GM23338 (cell line): ENCODE results near the gene ACOT8. TPM values are rescaled to one million over a fixed set of nuclear protein-coding genes. Genes with fewer than 3 reads are reported as not detected.
A peak's percentile ranks its signal among the peaks of the same experiment; 100 is the strongest.

Experiments used
- ATAC-seq: fragments of 200-7000 bp; cut with Tn5 transposase; 3 replicates; pipeline ENCODE4 v1.9.1; 2020
- DNase-seq: peaks from one replicate; pipeline ENCODE4 v3.0.0-alpha.2; 2015; ENCODE audit warnings: low spot score
- H2AFZ ChIP-seq: fragments of 200-600 bp; sonication (generic); 2 replicates; pipeline ENCODE4 v1.8.0; 2016; ENCODE audit warnings: antibody characterized with exemption, mild to moderate bottlenecking, moderate library complexity
- H3F3A ChIP-seq: fragments of 200-600 bp; sonication (generic); replicated peaks from 2 replicates; pipeline ENCODE4 v1.8.0; 2017; ENCODE audit warnings: antibody characterized with exemption, mixed run types, low read depth
- H3K27ac ChIP-seq: fragments of 200-600 bp; sonication (generic); 2 replicates; pipeline ENCODE4 v1.6.1; 2016; ENCODE audit warnings: low read depth
- H3K27me3 ChIP-seq: fragments of 200-600 bp; sonication (generic); 2 replicates; pipeline ENCODE4 v1.8.0; 2016; ENCODE audit warnings: mild to moderate bottlenecking, mixed run types, moderate library complexity; ENCODE audit not compliant: insufficient read depth
- H3K36me3 ChIP-seq: fragments of 200-600 bp; sonication (generic); 2 replicates; pipeline ENCODE4 v1.8.0; 2016; ENCODE audit warnings: mild to moderate bottlenecking; ENCODE audit not compliant: insufficient read depth
- H3K4me1 ChIP-seq: fragments of 200-600 bp; sonication (generic); 2 replicates; pipeline ENCODE4 v1.8.0; 2016; ENCODE audit warnings: mild to moderate bottlenecking, moderate library complexity; ENCODE audit not compliant: insufficient read depth
- H3K4me2 ChIP-seq: fragments of 200-600 bp; sonication (generic); 2 replicates; pipeline ENCODE4 v1.7.1; 2017; ENCODE audit warnings: mixed run types
- H3K4me3 ChIP-seq: fragments of 200-600 bp; sonication (generic); 2 replicates; pipeline ENCODE4 v1.6.1; 2016; ENCODE audit warnings: mixed run types
- H3K79me2 ChIP-seq: fragments of 200-600 bp; sonication (generic); replicated peaks from 2 replicates; pipeline ENCODE4 v1.8.0; 2017; ENCODE audit warnings: mild to moderate bottlenecking; ENCODE audit not compliant: insufficient read depth
- H3K9me2 ChIP-seq: fragments of 200-600 bp; sonication (generic); 2 replicates; pipeline ENCODE4 v1.8.0; 2017; ENCODE audit not compliant: insufficient read depth
- H4K20me1 ChIP-seq: fragments of 200-600 bp; sonication (generic); replicated peaks from 2 replicates; pipeline ENCODE4 v1.8.0; 2017; ENCODE audit warnings: mild to moderate bottlenecking; ENCODE audit not compliant: insufficient read depth
- H3K27ac Mint-ChIP-seq: 2 replicates; pipeline ENCODE4 v1.8.0; 2020; ENCODE audit warnings: inconsistent platforms, mild to moderate bottlenecking, moderate library complexity, mixed read lengths
- H3K27me3 Mint-ChIP-seq: 3 replicates; pipeline ENCODE4 v1.8.0; 2022; ENCODE audit warnings: low read depth, mild to moderate bottlenecking, moderate library complexity, mixed read lengths, inconsistent platforms; ENCODE audit not compliant: insufficient read depth, poor library complexity
- H3K36me3 Mint-ChIP-seq: 3 replicates; pipeline ENCODE4 v1.8.0; 2021; ENCODE audit warnings: low read depth, mild to moderate bottlenecking, inconsistent platforms, moderate library complexity, mixed read lengths
- H3K4me1 Mint-ChIP-seq: 3 replicates; pipeline ENCODE4 v1.8.0; 2020; ENCODE audit warnings: mild to moderate bottlenecking, inconsistent platforms, mixed read lengths
- H3K4me3 Mint-ChIP-seq: 3 replicates; pipeline ENCODE4 v1.8.0; 2021; ENCODE audit warnings: moderate library complexity, mild to moderate bottlenecking, inconsistent platforms, mixed read lengths
- H3K9me3 Mint-ChIP-seq: 3 replicates; pipeline ENCODE4 v1.8.0; 2020; ENCODE audit warnings: moderate library complexity, mild to moderate bottlenecking, inconsistent platforms, mixed read lengths
- CREB1 ChIP-seq: fragments of 250-450 bp; sonication (Bioruptor Pico); IDR thresholded peaks from 2 replicates; pipeline ENCODE4 v1.5.0; 2020; ENCODE audit warnings: low read depth, mild to moderate bottlenecking, moderate library complexity
- EZH2 ChIP-seq: fragments of 200-600 bp; sonication (generic); IDR thresholded peaks from one replicate; pipeline ENCODE4 v1.8.0; 2017; ENCODE audit warnings: antibody characterized with exemption, mild to moderate bottlenecking, low read depth; ENCODE audit not compliant: unreplicated experiment
- EZH2phosphoT487 ChIP-seq: fragments of 200-600 bp; sonication (generic); IDR thresholded peaks from one replicate; pipeline ENCODE4 v1.8.1; 2018; ENCODE audit warnings: antibody characterized with exemption; ENCODE audit not compliant: unreplicated experiment
- JUNB ChIP-seq: IDR thresholded peaks from one replicate; pipeline ENCODE4 v1.6.1; 2016; ENCODE audit warnings: antibody characterized with exemption; ENCODE audit not compliant: unreplicated experiment
- NANOG ChIP-seq: IDR thresholded peaks from 2 replicates; pipeline ENCODE4 v1.6.1; 2016; ENCODE audit warnings: antibody characterized with exemption, borderline replicate concordance
- POLR2AphosphoS5 ChIP-seq: IDR thresholded peaks from 2 replicates; pipeline ENCODE4 v1.6.1; 2016; ENCODE audit warnings: antibody characterized with exemption, low read depth
- STAT1 ChIP-seq: IDR thresholded peaks from one replicate; pipeline ENCODE4 v1.6.1; 2016; ENCODE audit warnings: antibody characterized with exemption; ENCODE audit not compliant: unreplicated experiment
- ZNF114 ChIP-seq: fragments of 250-450 bp; sonication (Bioruptor Pico); IDR thresholded peaks from 2 replicates; pipeline ENCODE4 v1.5.0; 2020; ENCODE audit warnings: mild to moderate bottlenecking, moderate library complexity
- ZNF331 ChIP-seq: fragments of 250-450 bp; sonication (Bioruptor Pico); IDR thresholded peaks from 2 replicates; pipeline ENCODE4 v1.5.0; 2020; ENCODE audit warnings: low read depth, mild to moderate bottlenecking, moderate library complexity
- polyA plus RNA-seq: library from polyadenylated mRNA; unstranded; fragments of >200 nt; fragmentation: Nextera tagmentation; extraction: Ambion mirVana; gene quantifications from 2 replicates; pipeline ENCODE4 v1.2.1, GENCODE V29; 2016
- total RNA-seq: library from RNA; depleted of rRNA; stranded (reverse); fragments of >200 nt; shearing (Covaris generic); gene quantifications from 2 replicates; pipeline ENCODE4 v1.2.3, GENCODE V29; 2014
- TF ChIP-seq, protein P1 (sequence below): IDR thresholded peaks from 2 replicates; pipeline ENCODE4 v1.6.1; 2016; ENCODE audit warnings: antibody characterized with exemption
- TF ChIP-seq, protein P2 (sequence below): IDR thresholded peaks from one replicate; pipeline ENCODE4 v1.6.1; 2018; ENCODE audit warnings: antibody characterized with exemption; ENCODE audit not compliant: unreplicated experiment
- TF ChIP-seq, protein P3 (sequence below): fragments of 250-450 bp; sonication (Bioruptor Pico); IDR thresholded peaks from 2 replicates; pipeline ENCODE4 v1.5.0; 2020; ENCODE audit warnings: mild to moderate bottlenecking, moderate library complexity
- TF ChIP-seq, protein P4 (sequence below), 2 experiments: fragments of 200-600 bp in 1 of 2; sonication (generic) in 1 of 2; conservative IDR thresholded peaks; 2 replicates each; pipeline versions ENCODE4 v1.5.1 to v1.6.1; 2016 to 2017; ENCODE audit warnings: antibody characterized with exemption in 2 of 2, low read depth in 2 of 2, mild to moderate bottlenecking in 2 of 2, moderate library complexity in 1 of 2

Gene ACOT8
- total and polyA plus RNA-seq, 2 experiments from 2014 or later = 42.0 to 75.2 TPM

- Histone ChIP-seq H3K79me2 (peaks cover 19% of the 10 kb centered on the region), H2AFZ (no peak overlapping the region), H3K36me3 (peaks cover 26% of the 10 kb centered on the region), H3K27me3 (peaks cover 3% of the 10 kb centered on the region), H3K9me2 (no peaks in the 10 kb centered on the region), H4K20me1 (peaks cover 12% of the 10 kb centered on the region), H3F3A (peaks cover 42% of the 10 kb centered on the region), H3K4me3 (no peak overlapping the region), H3K27ac (peak overlapping the region; percentile 90), H3K4me1 (peaks cover 19% of the 10 kb centered on the region), H3K4me2 (no peak overlapping the region)
- peak overlapping the region; percentile 19; the same call in 1 of the 2 replicates for H3K27ac Mint-ChIP-seq
- TF ChIP-seq JUNB (no peak), ZNF331 (no peak), CREB1 (CRISPR knock-in tag) (no peak), POLR2AphosphoS5 (no peak), STAT1 (no peak), EZH2 (no peak), ZNF114 (no peak), NANOG (no peak), EZH2phosphoT487 (no peak)
- TF ChIP-seq, protein P1, sequence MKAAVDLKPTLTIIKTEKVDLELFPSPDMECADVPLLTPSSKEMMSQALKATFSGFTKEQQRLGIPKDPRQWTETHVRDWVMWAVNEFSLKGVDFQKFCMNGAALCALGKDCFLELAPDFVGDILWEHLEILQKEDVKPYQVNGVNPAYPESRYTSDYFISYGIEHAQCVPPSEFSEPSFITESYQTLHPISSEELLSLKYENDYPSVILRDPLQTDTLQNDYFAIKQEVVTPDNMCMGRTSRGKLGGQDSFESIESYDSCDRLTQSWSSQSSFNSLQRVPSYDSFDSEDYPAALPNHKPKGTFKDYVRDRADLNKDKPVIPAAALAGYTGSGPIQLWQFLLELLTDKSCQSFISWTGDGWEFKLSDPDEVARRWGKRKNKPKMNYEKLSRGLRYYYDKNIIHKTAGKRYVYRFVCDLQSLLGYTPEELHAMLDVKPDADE = no peak
- TF ChIP-seq, protein P2, sequence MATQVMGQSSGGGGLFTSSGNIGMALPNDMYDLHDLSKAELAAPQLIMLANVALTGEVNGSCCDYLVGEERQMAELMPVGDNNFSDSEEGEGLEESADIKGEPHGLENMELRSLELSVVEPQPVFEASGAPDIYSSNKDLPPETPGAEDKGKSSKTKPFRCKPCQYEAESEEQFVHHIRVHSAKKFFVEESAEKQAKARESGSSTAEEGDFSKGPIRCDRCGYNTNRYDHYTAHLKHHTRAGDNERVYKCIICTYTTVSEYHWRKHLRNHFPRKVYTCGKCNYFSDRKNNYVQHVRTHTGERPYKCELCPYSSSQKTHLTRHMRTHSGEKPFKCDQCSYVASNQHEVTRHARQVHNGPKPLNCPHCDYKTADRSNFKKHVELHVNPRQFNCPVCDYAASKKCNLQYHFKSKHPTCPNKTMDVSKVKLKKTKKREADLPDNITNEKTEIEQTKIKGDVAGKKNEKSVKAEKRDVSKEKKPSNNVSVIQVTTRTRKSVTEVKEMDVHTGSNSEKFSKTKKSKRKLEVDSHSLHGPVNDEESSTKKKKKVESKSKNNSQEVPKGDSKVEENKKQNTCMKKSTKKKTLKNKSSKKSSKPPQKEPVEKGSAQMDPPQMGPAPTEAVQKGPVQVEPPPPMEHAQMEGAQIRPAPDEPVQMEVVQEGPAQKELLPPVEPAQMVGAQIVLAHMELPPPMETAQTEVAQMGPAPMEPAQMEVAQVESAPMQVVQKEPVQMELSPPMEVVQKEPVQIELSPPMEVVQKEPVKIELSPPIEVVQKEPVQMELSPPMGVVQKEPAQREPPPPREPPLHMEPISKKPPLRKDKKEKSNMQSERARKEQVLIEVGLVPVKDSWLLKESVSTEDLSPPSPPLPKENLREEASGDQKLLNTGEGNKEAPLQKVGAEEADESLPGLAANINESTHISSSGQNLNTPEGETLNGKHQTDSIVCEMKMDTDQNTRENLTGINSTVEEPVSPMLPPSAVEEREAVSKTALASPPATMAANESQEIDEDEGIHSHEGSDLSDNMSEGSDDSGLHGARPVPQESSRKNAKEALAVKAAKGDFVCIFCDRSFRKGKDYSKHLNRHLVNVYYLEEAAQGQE = no peak
- TF ChIP-seq, protein P3, sequence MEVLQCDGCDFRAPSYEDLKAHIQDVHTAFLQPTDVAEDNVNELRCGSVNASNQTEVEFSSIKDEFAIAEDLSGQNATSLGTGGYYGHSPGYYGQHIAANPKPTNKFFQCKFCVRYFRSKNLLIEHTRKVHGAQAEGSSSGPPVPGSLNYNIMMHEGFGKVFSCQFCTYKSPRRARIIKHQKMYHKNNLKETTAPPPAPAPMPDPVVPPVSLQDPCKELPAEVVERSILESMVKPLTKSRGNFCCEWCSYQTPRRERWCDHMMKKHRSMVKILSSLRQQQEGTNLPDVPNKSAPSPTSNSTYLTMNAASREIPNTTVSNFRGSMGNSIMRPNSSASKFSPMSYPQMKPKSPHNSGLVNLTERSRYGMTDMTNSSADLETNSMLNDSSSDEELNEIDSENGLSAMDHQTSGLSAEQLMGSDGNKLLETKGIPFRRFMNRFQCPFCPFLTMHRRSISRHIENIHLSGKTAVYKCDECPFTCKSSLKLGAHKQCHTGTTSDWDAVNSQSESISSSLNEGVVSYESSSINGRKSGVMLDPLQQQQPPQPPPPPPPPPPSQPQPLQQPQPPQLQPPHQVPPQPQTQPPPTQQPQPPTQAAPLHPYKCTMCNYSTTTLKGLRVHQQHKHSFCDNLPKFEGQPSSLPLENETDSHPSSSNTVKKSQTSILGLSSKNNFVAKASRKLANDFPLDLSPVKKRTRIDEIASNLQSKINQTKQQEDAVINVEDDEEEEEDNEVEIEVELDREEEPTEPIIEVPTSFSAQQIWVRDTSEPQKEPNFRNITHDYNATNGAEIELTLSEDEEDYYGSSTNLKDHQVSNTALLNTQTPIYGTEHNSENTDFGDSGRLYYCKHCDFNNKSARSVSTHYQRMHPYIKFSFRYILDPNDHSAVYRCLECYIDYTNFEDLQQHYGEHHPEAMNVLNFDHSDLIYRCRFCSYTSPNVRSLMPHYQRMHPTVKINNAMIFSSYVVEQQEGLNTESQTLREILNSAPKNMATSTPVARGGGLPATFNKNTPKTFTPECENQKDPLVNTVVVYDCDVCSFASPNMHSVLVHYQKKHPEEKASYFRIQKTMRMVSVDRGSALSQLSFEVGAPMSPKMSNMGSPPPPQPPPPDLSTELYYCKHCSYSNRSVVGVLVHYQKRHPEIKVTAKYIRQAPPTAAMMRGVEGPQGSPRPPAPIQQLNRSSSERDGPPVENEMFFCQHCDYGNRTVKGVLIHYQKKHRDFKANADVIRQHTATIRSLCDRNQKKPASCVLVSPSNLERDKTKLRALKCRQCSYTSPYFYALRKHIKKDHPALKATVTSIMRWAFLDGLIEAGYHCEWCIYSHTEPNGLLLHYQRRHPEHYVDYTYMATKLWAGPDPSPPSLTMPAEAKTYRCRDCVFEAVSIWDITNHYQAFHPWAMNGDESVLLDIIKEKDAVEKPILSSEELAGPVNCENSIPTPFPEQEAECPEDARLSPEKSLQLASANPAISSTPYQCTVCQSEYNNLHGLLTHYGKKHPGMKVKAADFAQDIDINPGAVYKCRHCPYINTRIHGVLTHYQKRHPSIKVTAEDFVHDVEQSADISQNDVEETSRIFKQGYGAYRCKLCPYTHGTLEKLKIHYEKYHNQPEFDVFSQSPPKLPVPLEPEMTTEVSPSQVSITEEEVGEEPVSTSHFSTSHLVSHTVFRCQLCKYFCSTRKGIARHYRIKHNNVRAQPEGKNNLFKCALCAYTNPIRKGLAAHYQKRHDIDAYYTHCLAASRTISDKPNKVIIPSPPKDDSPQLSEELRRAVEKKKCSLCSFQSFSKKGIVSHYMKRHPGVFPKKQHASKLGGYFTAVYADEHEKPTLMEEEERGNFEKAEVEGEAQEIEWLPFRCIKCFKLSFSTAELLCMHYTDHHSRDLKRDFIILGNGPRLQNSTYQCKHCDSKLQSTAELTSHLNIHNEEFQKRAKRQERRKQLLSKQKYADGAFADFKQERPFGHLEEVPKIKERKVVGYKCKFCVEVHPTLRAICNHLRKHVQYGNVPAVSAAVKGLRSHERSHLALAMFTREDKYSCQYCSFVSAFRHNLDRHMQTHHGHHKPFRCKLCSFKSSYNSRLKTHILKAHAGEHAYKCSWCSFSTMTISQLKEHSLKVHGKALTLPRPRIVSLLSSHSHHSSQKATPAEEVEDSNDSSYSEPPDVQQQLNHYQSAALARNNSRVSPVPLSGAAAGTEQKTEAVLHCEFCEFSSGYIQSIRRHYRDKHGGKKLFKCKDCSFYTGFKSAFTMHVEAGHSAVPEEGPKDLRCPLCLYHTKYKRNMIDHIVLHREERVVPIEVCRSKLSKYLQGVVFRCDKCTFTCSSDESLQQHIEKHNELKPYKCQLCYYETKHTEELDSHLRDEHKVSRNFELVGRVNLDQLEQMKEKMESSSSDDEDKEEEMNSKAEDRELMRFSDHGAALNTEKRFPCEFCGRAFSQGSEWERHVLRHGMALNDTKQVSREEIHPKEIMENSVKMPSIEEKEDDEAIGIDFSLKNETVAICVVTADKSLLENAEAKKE (CRISPR knock-in tag) = no peak
- TF ChIP-seq, protein P4, sequence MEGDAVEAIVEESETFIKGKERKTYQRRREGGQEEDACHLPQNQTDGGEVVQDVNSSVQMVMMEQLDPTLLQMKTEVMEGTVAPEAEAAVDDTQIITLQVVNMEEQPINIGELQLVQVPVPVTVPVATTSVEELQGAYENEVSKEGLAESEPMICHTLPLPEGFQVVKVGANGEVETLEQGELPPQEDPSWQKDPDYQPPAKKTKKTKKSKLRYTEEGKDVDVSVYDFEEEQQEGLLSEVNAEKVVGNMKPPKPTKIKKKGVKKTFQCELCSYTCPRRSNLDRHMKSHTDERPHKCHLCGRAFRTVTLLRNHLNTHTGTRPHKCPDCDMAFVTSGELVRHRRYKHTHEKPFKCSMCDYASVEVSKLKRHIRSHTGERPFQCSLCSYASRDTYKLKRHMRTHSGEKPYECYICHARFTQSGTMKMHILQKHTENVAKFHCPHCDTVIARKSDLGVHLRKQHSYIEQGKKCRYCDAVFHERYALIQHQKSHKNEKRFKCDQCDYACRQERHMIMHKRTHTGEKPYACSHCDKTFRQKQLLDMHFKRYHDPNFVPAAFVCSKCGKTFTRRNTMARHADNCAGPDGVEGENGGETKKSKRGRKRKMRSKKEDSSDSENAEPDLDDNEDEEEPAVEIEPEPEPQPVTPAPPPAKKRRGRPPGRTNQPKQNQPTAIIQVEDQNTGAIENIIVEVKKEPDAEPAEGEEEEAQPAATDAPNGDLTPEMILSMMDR (conservative IDR thresholded peaks at IDR 0.05; ENCODE audit: low read depth in 2 of 2) = no peak
- H3K27me3 Mint-ChIP-seq = peaks cover 14% of the 10 kb centered on the region
- H3K4me1 Mint-ChIP-seq = peaks cover 20% of the 10 kb centered on the region
- H3K9me3 Mint-ChIP-seq = no peaks in the 10 kb centered on the region; the same call in 2 of the 3 replicates
- DNase-seq (no peak), ATAC-seq (no peak)
- no peak overlapping the region for H3K4me3 Mint-ChIP-seq
- H3K36me3 Mint-ChIP-seq = peaks cover 42% of the 10 kb centered on the region
Observed at GRCh38 chr20:45818239-45818638, 39.0 kb downstream of the ACOT8 start.
